NCI-H345 (cell line): ENCODE measurements around the gene KCNV2.

Experiments
- DNase-seq: peaks from one replicate; lab custom pipeline; 2025; lab: John Stamatoyannopoulos, UW

The KCNV2 gene

GRCh38 chr9:2758898-2759510, 41.7 kb downstream of the KCNV2 start:
- no peak for DNase-seq

- no peak for DNase-seq
Measured at GRCh38 chr9:2761424-2761823, 44.1 kb downstream of the KCNV2 start.

- DNase-seq: no peak
Measured at GRCh38 chr9:2764353-2764752, 47.0 kb downstream of the KCNV2 start.

- DNase-seq: no peak
Measured at GRCh38 chr9:2765250-2765880, 48.1 kb downstream of the KCNV2 start.

GRCh38 chr9:2767800-2768677, 50.7 kb downstream of the KCNV2 start:
- DNase-seq: no peak

GRCh38 chr9:2771087-2771486, 53.8 kb downstream of the KCNV2 start:
- no peak for DNase-seq

- no peak for DNase-seq
Measured at GRCh38 chr9:2771661-2772060, 54.4 kb downstream of the KCNV2 start.

- no peak for DNase-seq
Measured at GRCh38 chr9:2777454-2777853, 60.1 kb downstream of the KCNV2 start.

- DNase-seq: no peak
Measured at GRCh38 chr9:2778816-2779215, 61.5 kb downstream of the KCNV2 start.
